ENCODE measurements around the gene CLEC10A.

GRCh38 chr17:7122381-7122780 lies 42.3 kb upstream of the CLEC10A start:
- no peak for TF ChIP-seq CTCF (IDR thresholded peaks at IDR 0.05; ENCODE audit: low read length)
- TF ChIP-seq EZH2 (optimal IDR thresholded peaks at IDR 0.05; ENCODE audit: low read depth, low read length): no peak
- no peak for TF ChIP-seq EZH2phosphoT487 (IDR thresholded peaks at IDR 0.05; ENCODE audit: low read length)
